HG02938 (cell line): ENCODE measurements around the gene FLT3.
"Not testable (repeated sequence)": the region's sequence is repeated elsewhere in the genome, so short reads cannot be mapped to it uniquely, and the experiment has no call there.

ENCODE experiments used
- ATAC-seq: cut with Tn5 transposase; IDR thresholded peaks from one replicate; pipeline ENCODE4 v1.9.1; 2021; ENCODE audit warnings: mild to moderate bottlenecking, moderate library complexity; ENCODE audit not compliant: unreplicated experiment

Gene FLT3

GRCh38 chr13:28101886-28102285 is 1.5 kb upstream of the FLT3 start:
- not testable (repeated sequence) for ATAC-seq

- ATAC-seq: no peak
These were observed 803 bp downstream of the FLT3 start for GRCh38 chr13:28099396-28100149.

- ATAC-seq: no peak
These were observed 2.9 kb downstream of the FLT3 start for GRCh38 chr13:28097503-28097902.

- no peak for ATAC-seq
These were observed 6.1 kb downstream of the FLT3 start for GRCh38 chr13:28094306-28094705.

GRCh38 chr13:28093881-28094280 is 6.5 kb downstream of the FLT3 start:
- no peak for ATAC-seq

- ATAC-seq: no peak
These were observed 7.9 kb downstream of the FLT3 start for GRCh38 chr13:28092431-28092830.

- ATAC-seq: no peak
These were observed 11.3 kb downstream of the FLT3 start for GRCh38 chr13:28089065-28089464.

- not testable (repeated sequence) for ATAC-seq
These were observed 22.6 kb downstream of the FLT3 start for GRCh38 chr13:28077820-28078219.

- no peak for ATAC-seq
These were observed 23.1 kb downstream of the FLT3 start for GRCh38 chr13:28077231-28077630.

GRCh38 chr13:28071424-28071823 is 29.0 kb downstream of the FLT3 start:
- ATAC-seq: no peak

- no peak for ATAC-seq
These were observed 32.9 kb downstream of the FLT3 start for GRCh38 chr13:28067491-28067890.

GRCh38 chr13:28058866-28059613 is 41.3 kb downstream of the FLT3 start:
- ATAC-seq: no peak

- peak; percentile 65 for ATAC-seq
These were observed 43.2 kb downstream of the FLT3 start for GRCh38 chr13:28056970-28057712.

- no peak for ATAC-seq
These were observed 44.0 kb downstream of the FLT3 start for GRCh38 chr13:28056426-28056825.

GRCh38 chr13:28055357-28055756 is 45.0 kb downstream of the FLT3 start:
- ATAC-seq: no peak

GRCh38 chr13:28052945-28053344 is 47.4 kb downstream of the FLT3 start:
- no peak for ATAC-seq

GRCh38 chr13:28049880-28050875 is 50.2 kb downstream of the FLT3 start:
- ATAC-seq: no peak

- no peak for ATAC-seq
These were observed 51.2 kb downstream of the FLT3 start for GRCh38 chr13:28049215-28049614.

GRCh38 chr13:28048768-28049167 is 51.6 kb downstream of the FLT3 start:
- no peak for ATAC-seq

GRCh38 chr13:28047757-28048388 is 52.5 kb downstream of the FLT3 start:
- peak; percentile 87 for ATAC-seq
